Uterus (tissue), 4 donors: Measurements from ENCODE around the gene ACTL10. TPM values are rescaled to one million over a fixed set of nuclear protein-coding genes. Genes with fewer than 3 reads are reported as not detected.

Experiments used
- DNase-seq, 2 donors: peaks; one replicate each; pipeline ENCODE4 v3.0.0-alpha.2; 2019 to 2020
- H3K27ac ChIP-seq, 2 donors: fragments of 200-600 bp; sonication (generic); 1 replicate in 1 of 2; 2 replicates in 1 of 2; pipeline ENCODE4 v1.5.1; 2016 to 2018
- H3K27me3 ChIP-seq, 2 donors: fragments of 200-600 bp; sonication (generic); one replicate each; pipeline ENCODE4 v1.5.1; 2018 to 2019; ENCODE audit warnings: control low read depth in 1 of 2
- H3K36me3 ChIP-seq, 2 donors: fragments of 200-600 bp; sonication (generic); one replicate each; pipeline ENCODE4 v1.5.1; 2019; ENCODE audit warnings: control low read depth in 1 of 2
- H3K4me1 ChIP-seq, 2 donors: fragments of 200-600 bp; sonication (generic); one replicate each; pipeline ENCODE4 v1.5.1; 2018 to 2019; ENCODE audit warnings: control low read depth in 1 of 2
- H3K4me3 ChIP-seq, 2 donors: fragments of 200-600 bp; sonication (generic); 1 replicate in 1 of 2; 2 replicates in 1 of 2; pipeline ENCODE4 v1.5.1; 2018 to 2019; ENCODE audit warnings: mild to moderate bottlenecking in 1 of 2
- H3K9me3 ChIP-seq, 2 donors: fragments of 200-600 bp; sonication (generic); one replicate each; pipeline ENCODE4 v1.5.1; 2019; ENCODE audit warnings: control low read depth in 1 of 2
- CTCF ChIP-seq, 4 experiments: fragments of 200-600 bp in 2 of 4; fragments of 450-650 bp in 2 of 4; sonication (generic) in 2 of 4; IDR thresholded peaks; one replicate each; pipeline ENCODE4 v1.5.1; 2016 to 2019; ENCODE audit warnings: antibody characterized with exemption in 4 of 4, mild to moderate bottlenecking in 2 of 4, moderate library complexity in 1 of 4
- POLR2A ChIP-seq, 2 donors: fragments of 450-650 bp; IDR thresholded peaks; one replicate each; pipeline ENCODE4 v1.6.1; 2016; ENCODE audit warnings: antibody characterized with exemption in 2 of 2, mild to moderate bottlenecking in 1 of 2, moderate library complexity in 1 of 2
- intact Hi-C: fragments of 100-400 bp; cut with DNase I; formaldehyde crosslinking; loops from one replicate; pipeline ENCODE4 v1.15.1; 2023; ENCODE audit warnings: low total_unique reads
- total RNA-seq, 4 donors: library from RNA; depleted of rRNA in 3 of 4; stranded (reverse); fragments of >200 nt in 3 of 4; gene quantifications; one replicate each; pipeline versions ENCODE4 v1.1.0 to v1.2.4, GENCODE V29; 2014 to 2023
- donor health status: DM: yes; HTN: yes; CAD: no.

ACTL10 gene
- total RNA-seq, 4 donors from 2014 or later = 1.4 to 4.4 (median 1.9) TPM; not detected in 1

- TF ChIP-seq CTCF (IDR thresholded peaks at IDR 0.05) (no peak), POLR2A (IDR thresholded peaks at IDR 0.05) (no peak)
- no peak for DNase-seq
- Histone ChIP-seq H3K4me3 (no peak overlapping the region), H3K4me1 (no peaks in the 10 kb centered on the region), H3K36me3 (no peaks in the 10 kb centered on the region), H3K27me3 (no peaks in the 10 kb centered on the region), H3K9me3 (no peaks in the 10 kb centered on the region), H3K27ac (no peak overlapping the region)
- intact Hi-C loops = no loop called here
Measured at GRCh38 chr20:33635341-33635740, 31.4 kb upstream of the ACTL10 start.

GRCh38 chr20:33636776-33637175 lies 30.0 kb upstream of the ACTL10 start:
- H3K9me3 ChIP-seq = no peaks in the 10 kb centered on the region
- intact Hi-C loops = no loop called here
- TF ChIP-seq CTCF (IDR thresholded peaks at IDR 0.05) (no peak), POLR2A (IDR thresholded peaks at IDR 0.05) (no peak)
- H3K27me3 ChIP-seq = no peaks in the 10 kb centered on the region
- no peaks in the 10 kb centered on the region for H3K4me1 ChIP-seq
- H3K36me3 ChIP-seq = no peaks in the 10 kb centered on the region
- H3K4me3 ChIP-seq = no peak overlapping the region
- DNase-seq = no peak
- no peak overlapping the region for H3K27ac ChIP-seq

GRCh38 chr20:33640287-33640686 lies 26.5 kb upstream of the ACTL10 start:
- Histone ChIP-seq H3K4me1 (no peaks in the 10 kb centered on the region), H3K4me3 (no peak overlapping the region), H3K36me3 (no peaks in the 10 kb centered on the region), H3K27ac (no peak overlapping the region), H3K9me3 (no peaks in the 10 kb centered on the region), H3K27me3 (no peaks in the 10 kb centered on the region)
- no peak for DNase-seq
- TF ChIP-seq POLR2A (IDR thresholded peaks at IDR 0.05) = no peak
- TF ChIP-seq CTCF (IDR thresholded peaks at IDR 0.05) = no peak
- intact Hi-C loops = no loop called here

GRCh38 chr20:33644313-33645071 lies 22.3 kb upstream of the ACTL10 start:
- Histone ChIP-seq H3K4me3 (no peak overlapping the region), H3K9me3 (no peaks in the 10 kb centered on the region), H3K36me3 (no peaks in the 10 kb centered on the region), H3K4me1 (no peaks in the 10 kb centered on the region), H3K27me3 (no peaks in the 10 kb centered on the region), H3K27ac (no peak overlapping the region)
- no peak for DNase-seq
- no peak for TF ChIP-seq POLR2A (IDR thresholded peaks at IDR 0.05)
- TF ChIP-seq CTCF (IDR thresholded peaks at IDR 0.05) = no peak
- intact Hi-C loops = no loop called here

GRCh38 chr20:33645072-33645358 lies 21.7 kb upstream of the ACTL10 start:
- no peak for TF ChIP-seq CTCF (IDR thresholded peaks at IDR 0.05)
- TF ChIP-seq POLR2A (IDR thresholded peaks at IDR 0.05) = no peak
- Histone ChIP-seq H3K4me1 (no peaks in the 10 kb centered on the region), H3K27ac (no peak overlapping the region), H3K4me3 (no peak overlapping the region), H3K27me3 (no peaks in the 10 kb centered on the region), H3K9me3 (no peaks in the 10 kb centered on the region), H3K36me3 (no peaks in the 10 kb centered on the region)
- intact Hi-C loops = no loop called here
- DNase-seq = no peak
